ENCODE data around the gene RRP9.
A peak's percentile ranks its signal among the peaks of the same experiment; 100 is the strongest.

The RRP9 gene

DNA sequence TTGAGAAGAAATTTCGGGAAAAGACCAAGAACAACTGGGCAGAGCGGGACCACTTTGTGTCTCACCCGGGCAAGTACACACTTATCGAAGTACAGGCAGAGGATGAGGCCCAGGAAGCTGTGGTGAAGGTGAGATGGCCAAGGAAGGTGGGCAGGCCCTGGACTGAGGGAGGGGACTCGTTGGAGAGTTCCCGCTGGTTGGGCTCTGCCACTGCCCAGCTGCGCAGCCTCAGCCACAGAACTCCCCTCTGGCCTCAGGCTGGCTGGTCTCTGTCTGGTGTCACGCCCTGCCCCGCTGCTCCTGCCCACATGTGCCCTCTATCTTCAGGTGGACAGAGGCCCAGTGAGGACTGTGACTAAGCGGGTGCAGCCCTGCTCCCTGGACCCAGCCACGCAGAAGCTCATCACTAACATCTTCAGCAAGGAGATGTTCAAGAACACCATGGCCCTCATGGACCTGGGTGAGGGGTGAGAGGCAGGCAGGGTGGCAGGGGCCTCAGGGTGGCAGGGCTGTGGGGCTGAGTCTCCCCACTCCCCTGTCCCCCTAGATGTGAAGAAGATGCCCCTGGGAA is 2.8 kb upstream of the RRP9 start:
- no peak for DNase-seq
- TF ChIP-seq GATA1 (IDR thresholded peaks at IDR 0.05; ENCODE audit: low read depth, low read length) (no peak), POLR2A (IDR thresholded peaks at IDR 0.05; ENCODE audit: low read length) (no peak)

DNA sequence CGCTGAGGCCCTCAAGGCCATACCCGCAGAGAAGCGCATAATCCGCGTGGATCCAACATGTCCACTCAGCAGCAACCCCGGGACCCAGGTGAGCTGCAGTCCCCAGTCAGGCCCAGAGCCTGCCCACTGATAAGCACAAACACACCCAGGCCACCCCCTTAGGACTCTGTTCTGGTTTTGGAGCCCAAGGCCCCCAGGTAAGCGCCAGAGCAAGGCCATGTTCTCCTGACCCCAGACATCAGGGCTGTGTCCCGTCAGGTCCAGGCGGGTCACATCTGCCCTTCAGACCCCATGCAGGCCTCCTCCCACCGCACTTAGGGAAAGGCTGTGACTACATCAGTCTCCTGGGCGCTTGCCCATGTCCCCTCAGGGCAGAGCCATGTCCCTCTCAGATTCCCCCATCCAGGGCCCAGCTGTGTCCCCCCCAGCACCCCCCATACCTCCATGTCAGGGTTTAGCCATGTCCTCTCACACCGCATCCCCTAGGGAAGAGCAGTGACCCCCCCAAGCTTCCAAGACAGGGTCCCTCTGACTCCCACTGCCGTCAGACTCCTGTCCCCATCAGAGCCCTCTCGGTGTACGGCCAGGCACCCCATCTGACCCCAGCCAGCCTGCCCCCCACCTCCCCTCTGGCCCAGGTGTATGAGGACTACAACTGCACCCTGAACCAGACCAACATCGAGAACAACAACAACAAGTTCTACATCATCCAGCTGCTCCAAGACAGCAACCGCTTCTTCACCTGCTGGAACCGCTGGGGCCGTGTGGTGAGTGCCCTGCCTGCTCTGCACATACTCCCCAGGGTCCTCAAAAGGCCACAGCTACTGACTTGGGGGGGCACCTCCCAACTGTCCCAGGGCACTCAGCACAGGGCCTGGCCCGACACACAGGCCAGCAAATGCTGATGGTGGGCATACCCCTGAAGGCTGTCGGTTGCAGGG is 2.0 kb upstream of the RRP9 start:
- no peak for TF ChIP-seq POLR2A (IDR thresholded peaks at IDR 0.05; ENCODE audit: low read length)
- TF ChIP-seq GATA1 (IDR thresholded peaks at IDR 0.05; ENCODE audit: low read depth, low read length), result no peak
- DNase-seq, result no peak

DNA sequence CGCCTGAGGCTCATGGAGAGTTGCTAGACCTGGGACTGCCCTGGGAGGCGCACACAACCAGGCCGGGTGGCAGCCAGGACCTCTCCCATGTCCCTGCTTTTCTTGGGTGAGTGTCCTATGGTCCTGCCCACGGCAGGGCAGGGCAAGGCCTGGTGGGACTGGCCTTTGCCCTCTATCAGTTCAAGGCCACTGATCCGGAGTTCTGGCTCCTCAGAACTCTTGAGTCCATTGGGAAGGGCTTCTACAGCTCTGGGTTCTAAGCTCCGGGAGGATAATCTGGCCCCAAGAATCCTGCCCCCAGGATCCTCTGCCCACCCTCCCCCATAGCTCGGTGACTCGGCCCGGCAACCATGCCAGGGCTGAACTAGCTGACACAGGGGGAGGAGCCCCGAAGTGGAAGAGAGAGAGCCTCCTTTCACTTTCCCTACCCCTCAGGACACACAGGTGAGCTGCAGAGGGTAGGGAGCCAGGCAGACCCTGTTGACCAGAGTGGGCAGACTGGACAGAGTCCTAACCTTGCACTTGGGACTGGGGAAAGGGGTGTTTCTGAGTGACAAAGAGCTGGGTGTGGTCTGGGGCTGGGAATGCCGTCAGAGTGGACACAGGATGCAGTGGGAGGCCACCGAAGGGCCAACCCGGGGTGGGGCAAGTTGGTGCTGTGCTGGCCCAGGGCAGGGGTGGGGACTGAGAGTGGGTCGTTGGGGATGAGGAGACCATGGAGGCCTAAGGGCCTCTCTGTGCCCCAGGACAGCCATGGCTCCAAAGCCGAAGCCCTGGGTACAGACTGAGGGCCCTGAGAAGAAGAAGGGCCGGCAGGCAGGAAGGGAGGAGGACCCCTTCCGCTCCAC is 1.1 kb upstream of the RRP9 start:
- TF ChIP-seq GATA1 (IDR thresholded peaks at IDR 0.05; ENCODE audit: low read depth, low read length) (no peak), POLR2A (IDR thresholded peaks at IDR 0.05; ENCODE audit: low read length) (no peak)
- DNase-seq, result peak; percentile 49 to 60

DNA sequence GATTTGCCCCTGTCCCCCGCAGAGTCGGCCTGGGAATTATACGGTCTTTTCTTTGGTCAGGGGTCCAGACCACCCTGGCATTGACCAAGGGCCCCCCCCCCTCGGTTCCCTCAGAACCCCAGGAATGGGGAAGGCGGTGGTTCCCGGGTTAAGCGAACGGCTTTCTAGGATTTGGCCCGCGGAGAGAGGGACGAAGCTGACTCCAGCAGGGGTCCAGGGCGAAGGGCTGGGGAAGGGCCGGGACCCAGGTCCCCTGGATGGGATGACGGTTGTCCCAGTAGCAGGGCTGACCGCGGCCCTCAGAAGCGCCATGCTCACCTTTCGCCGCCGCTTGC is 274 bp downstream of the RRP9 start:
- DNase-seq, result no peak
- TF ChIP-seq POLR2A (IDR thresholded peaks at IDR 0.05; ENCODE audit: low read length) (no peak), GATA1 (IDR thresholded peaks at IDR 0.05; ENCODE audit: low read depth, low read length) (no peak)

DNA sequence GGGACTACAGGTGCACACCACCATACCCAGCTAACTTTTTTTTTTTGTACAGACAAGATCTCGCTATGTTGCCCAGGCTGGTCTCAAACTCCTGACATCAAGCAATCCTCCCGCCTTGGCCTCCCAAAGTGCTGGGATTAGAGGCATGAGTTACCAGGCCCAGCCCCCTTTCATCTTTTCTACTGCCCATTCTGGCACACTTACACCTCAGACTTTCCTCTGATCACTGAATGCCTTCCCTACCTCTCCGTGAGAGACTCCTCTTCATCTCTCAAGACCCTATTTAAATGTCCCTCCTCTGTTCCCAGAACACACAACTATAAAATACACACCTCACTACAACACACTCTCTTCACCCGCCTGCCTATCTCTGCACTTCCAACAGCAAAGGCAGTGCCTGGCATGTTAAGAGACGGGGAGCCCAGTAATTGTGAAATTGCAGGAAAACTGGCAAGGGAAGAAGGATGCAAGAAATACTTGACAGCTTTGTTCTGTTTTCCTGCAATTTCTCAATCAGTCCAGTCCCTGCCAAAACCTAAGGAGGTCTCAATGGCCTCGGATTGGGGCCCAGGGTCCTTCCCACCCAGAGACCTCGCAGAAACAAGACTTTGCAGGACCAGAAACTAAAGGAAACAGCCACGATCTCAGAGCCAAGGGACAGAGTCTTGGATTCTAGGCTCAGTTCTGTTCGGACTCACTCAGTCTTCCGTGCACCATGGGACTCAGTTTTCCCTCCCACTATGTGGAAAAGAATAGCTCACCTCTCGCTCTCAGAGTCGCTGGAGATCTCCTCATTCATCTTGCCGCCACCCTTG is 849 bp downstream of the RRP9 start:
- TF ChIP-seq POLR2A (IDR thresholded peaks at IDR 0.05; ENCODE audit: low read length) (no peak), GATA1 (IDR thresholded peaks at IDR 0.05; ENCODE audit: low read depth, low read length) (no peak)
- no peak for DNase-seq

DNA sequence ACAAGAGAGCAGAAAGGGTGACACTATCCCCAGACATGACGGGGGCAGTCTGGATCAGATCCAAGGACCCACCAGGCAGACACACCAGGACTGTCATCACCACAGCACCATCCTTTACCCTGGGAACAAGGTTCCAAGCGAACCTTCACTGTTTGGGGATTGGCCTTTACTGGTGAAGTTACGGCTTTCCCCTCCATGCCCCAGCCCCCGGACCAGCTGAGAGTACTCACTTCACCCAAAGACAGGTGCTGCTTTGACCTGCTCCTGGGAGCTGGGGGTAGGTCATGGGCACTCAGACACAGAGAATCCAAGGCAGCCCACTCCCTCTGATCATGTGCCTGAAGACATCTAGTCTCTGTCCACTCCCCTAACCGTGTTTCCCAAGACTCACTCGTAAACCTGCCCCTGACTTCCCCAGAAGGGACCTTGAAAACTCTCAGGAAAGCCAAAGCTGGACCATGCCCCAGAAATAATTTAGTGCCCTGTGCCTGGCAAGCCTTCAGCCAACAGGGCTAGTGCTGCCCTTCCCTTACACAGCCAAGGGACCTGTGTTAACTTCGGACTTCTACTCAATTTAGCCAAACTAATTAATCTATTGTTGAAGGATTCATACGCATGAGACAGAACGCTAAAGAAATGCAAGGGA is 2.8 kb downstream of the RRP9 start:
- DNase-seq, result no peak
- TF ChIP-seq GATA1 (IDR thresholded peaks at IDR 0.05; ENCODE audit: low read depth, low read length) (no peak), POLR2A (IDR thresholded peaks at IDR 0.05; ENCODE audit: low read length) (no peak)

DNA sequence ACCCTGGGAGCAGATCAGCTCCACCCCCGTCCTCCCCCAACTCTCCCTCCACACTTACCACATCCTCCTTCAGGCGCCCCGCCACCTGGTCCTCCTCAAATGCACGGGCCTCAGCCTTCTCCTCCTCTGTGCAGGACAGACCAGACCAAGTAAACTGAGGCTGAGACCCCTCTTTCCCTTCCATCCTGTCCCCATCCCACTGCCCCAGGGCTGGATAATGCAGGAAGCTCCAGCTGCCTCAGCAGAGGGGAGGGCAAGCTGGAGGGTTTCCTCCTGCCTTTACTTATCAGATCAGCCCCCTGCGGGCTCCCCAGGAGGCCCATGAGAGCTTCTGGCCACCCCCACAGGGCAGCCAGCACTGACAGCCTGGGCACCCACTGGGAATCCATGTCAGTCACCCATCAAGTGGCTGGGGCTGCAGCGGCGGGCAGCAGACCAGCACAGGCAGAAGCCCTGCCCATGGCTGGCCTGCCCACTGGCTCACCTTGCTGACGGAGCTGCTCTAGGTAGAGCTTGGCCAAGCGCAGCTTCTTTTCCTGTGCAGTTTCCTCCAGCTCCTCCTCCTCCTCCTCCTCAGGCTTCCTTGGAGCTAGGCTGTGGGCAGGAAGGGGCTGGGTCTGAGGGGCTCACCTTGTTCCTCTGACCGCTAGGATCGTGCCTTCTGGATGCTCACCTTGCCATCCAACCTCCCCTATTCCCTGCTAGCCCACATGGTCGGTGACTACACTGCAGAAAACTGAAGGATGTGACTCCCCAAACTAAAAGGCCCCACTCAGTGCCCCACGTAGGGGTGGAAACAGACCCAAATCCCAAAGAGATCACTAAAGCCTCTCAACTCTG is 3.9 kb downstream of the RRP9 start:
- DNase-seq, result no peak
- TF ChIP-seq GATA1 (IDR thresholded peaks at IDR 0.05; ENCODE audit: low read depth, low read length), result no peak
- no peak for TF ChIP-seq POLR2A (IDR thresholded peaks at IDR 0.05; ENCODE audit: low read length)

DNA sequence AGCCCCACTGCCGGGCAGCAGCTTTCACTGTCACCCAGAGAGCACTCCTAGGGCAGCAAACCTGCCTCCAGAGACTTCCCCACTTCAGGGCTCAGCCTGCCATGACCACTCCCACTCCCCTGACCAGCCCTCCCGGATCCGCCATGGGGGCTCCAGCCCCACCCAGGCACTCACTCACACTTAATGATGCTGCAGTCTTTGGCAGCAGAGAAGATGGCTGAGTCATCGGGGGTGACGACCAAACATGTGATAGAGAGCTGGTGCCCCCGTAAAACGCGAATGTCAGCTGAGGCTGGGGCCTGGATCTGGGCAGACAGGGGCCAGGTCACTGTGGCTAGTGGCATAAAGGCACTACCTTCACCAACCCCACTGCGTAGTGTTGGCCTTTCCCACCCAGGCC is 4.7 kb downstream of the RRP9 start:
- peak; percentile 18 to 57 for DNase-seq
- TF ChIP-seq GATA1 (IDR thresholded peaks at IDR 0.05; ENCODE audit: low read depth, low read length) (no peak), POLR2A (IDR thresholded peaks at IDR 0.05; ENCODE audit: low read length) (no peak)

DNA sequence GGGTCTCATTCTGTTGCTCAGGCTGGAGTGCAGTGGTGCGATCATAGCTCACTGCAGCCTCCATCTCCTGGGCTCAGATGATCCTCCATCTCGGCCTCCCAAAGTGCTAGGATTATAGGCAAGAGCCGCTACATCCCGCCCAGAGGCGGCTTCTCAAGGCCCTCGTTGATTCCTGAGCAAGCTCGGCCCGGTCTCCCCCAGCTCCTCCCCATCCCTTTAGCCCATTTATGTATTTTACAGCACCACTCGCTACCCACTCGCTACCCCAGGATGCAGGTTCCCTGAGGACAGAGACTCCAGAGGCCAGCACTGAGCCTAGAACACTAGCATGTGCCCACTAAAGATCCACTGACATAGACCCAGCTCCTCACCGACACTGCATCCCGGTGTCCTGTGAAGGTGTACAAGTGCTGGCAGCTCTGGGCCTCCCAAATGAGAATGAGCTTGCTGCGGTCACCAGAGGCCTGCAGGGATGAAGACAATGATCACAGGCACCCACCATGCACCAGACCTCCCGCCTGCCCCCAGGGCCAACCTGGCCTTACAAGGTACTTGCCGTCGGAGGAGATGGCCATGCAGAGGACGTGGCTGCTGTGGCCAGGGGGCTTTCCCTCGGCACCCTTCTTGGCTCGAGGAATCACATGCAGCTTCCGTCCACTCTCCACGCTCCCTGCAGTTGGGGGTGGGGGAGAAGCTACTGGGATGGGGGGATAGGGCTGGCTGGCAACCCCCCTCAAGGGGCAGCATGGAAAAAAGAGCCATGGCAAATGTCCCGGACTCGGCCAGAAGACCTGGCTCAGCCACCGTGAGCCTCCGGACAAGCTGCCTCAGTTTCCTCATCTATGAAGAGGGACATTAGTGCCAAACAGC is 5.6 kb downstream of the RRP9 start:
- DNase-seq, result no peak
- no peak for TF ChIP-seq GATA1 (IDR thresholded peaks at IDR 0.05; ENCODE audit: low read depth, low read length)
- no peak for TF ChIP-seq POLR2A (IDR thresholded peaks at IDR 0.05; ENCODE audit: low read length)

DNA sequence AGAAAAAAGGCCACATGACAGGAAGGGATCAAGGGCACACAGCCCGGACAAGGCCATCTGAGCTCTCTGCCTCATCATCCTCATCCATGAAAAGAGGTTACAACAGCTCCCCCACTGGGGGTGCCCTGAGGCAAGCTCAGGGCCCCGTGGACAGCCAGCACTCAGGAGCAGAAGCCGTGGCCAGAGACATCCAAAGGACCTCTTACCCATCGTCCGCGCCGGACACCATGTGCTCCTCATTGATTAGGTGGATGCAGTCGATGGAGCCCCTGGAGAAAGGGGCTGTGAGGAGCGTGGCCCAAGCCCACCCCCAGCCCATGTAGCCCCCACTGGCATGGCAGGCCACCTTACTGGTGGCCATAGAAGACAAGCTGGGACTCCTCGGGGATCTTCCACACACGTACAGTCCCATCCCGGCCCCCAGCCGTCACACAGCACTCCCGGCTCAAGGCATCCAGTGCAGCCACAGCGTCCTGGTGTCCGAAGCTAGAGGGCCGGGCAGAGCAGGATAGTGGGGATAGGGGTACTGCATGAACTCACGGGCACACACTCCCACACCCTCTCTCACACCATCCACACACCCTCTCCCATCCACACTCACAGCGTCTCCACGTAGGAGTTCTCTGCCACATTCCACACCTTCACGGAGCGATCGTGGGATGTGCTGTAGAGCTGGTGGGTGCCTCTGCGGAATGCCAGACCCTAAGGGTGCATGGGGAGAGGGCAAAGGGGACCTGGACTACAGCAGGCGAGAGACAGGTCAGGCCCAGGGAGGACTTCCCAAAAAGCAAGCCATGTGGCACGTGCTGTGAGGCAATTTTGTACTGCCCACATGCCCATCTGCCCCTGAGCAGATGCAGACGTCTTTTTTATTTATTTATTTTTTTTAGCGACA is 6.5 kb downstream of the RRP9 start:
- no peak for TF ChIP-seq POLR2A (IDR thresholded peaks at IDR 0.05; ENCODE audit: low read length)
- TF ChIP-seq GATA1 (IDR thresholded peaks at IDR 0.05; ENCODE audit: low read depth, low read length), result no peak
- no peak for DNase-seq

Measured in erythroblast (primary cell).